Measurements from ENCODE around the gene MCF2L. TPM values are rescaled to one million over a fixed set of nuclear protein-coding genes. Genes with fewer than 3 reads are reported as not detected.

MCF2L gene
- total and polyA plus RNA-seq, 10 of the 15 experiments (the other 5 are each of a cell fraction or from before 2014, with no cell fraction given) = 0.06 to 1.1 (median 0.21) TPM; not detected in 2

DNA sequence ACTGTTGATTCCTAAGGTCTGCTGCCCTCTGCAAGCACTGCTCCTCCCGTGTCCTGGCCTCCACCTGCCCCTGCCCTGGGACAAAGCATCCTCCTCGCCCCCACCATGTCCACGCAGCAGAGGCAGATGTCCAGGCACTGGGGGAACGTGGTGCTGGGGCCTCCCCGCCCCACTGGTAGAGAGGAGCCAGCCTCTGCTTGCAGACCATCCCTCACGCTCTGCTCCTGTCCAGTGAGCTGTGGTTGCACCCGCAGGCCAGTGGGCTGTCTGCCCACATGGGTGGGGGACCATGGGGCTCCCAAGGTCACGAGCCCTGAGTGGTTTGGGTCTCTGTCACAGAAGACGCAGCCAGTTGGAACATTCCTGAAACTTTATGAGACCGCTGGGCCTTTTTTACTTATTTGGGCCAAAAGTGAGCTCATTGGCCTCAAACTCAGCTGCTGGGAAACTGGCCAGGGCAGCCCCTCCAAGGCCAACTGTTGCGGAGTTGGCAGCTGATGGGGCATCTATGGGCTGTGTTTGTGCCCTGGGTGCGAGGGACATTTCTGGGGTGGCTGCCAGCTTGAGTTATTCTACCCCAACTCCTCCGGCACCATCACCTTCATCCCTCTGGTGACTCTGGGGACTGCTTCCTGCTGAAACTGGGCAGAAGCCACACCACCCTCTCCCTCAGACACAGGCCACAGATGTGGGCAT is 71.7 kb downstream of the MCF2L start:
- Histone ChIP-seq H4K20me1 (ENCODE audit: control insufficient read depth, insufficient read depth) (no peaks in the 10 kb centered on the region), H3K4me1 (ENCODE audit: control insufficient read depth, insufficient read depth, low read length) (no peaks in the 10 kb centered on the region), H3K27me3 (replicated peaks in 1 of 2; ENCODE audit: control insufficient read depth in 2 of 2, insufficient read depth in 2 of 2, low read length in 1 of 2) (no peaks in the 10 kb centered on the region), H3K4me3 (no peak overlapping the region), H3K9ac (ENCODE audit: control insufficient read depth, insufficient read depth, low read length) (no peak overlapping the region), H3K9me3 (replicated peaks; ENCODE audit: control insufficient read depth, insufficient read depth, low read length) (no peaks in the 10 kb centered on the region), H3K79me2 (ENCODE audit: control insufficient read depth, insufficient read depth, low read length) (no peaks in the 10 kb centered on the region), H3K36me3 (ENCODE audit: control insufficient read depth in 2 of 2, insufficient read depth in 2 of 2, low read length in 1 of 2) (no peaks in the 10 kb centered on the region), H3K4me2 (ENCODE audit: control insufficient read depth, insufficient read depth) (no peak overlapping the region), H3K27ac (ENCODE audit: control insufficient read depth, insufficient read depth) (no peak overlapping the region), H2AFZ (ENCODE audit: control insufficient read depth, low read depth, low read length) (no peak overlapping the region)
- TF ChIP-seq ZNF24 (IDR thresholded peaks at IDR 0.05) (no peak), STAT3 (IDR thresholded peaks at IDR 0.05; ENCODE audit: low read depth, low read length) (no peak), JUNB (IDR thresholded peaks at IDR 0.05) (no peak), ZZZ3 (IDR thresholded peaks at IDR 0.05; ENCODE audit: control insufficient read depth, insufficient read length, low read depth) (no peak), POLR2AphosphoS5 (IDR thresholded peaks at IDR 0.05; ENCODE audit: low read length) (no peak), ZBTB11 (CRISPR knock-in tag; IDR thresholded peaks at IDR 0.05) (no peak), POLR2AphosphoS2 (IDR thresholded peaks at IDR 0.05; ENCODE audit: low read depth, low read length) (no peak), HDAC6 (IDR thresholded peaks at IDR 0.05; ENCODE audit: unreplicated experiment) (no peak), IKZF2 (IDR thresholded peaks at IDR 0.05) (no peak), NR2F1 (conservative IDR thresholded peaks at IDR 0.05) (no peak)
- TF ChIP-seq, protein P1, sequence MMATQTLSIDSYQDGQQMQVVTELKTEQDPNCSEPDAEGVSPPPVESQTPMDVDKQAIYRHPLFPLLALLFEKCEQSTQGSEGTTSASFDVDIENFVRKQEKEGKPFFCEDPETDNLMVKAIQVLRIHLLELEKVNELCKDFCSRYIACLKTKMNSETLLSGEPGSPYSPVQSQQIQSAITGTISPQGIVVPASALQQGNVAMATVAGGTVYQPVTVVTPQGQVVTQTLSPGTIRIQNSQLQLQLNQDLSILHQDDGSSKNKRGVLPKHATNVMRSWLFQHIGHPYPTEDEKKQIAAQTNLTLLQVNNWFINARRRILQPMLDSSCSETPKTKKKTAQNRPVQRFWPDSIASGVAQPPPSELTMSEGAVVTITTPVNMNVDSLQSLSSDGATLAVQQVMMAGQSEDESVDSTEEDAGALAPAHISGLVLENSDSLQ (IDR thresholded peaks at IDR 0.05) = no peak
- TF ChIP-seq, protein P2, sequence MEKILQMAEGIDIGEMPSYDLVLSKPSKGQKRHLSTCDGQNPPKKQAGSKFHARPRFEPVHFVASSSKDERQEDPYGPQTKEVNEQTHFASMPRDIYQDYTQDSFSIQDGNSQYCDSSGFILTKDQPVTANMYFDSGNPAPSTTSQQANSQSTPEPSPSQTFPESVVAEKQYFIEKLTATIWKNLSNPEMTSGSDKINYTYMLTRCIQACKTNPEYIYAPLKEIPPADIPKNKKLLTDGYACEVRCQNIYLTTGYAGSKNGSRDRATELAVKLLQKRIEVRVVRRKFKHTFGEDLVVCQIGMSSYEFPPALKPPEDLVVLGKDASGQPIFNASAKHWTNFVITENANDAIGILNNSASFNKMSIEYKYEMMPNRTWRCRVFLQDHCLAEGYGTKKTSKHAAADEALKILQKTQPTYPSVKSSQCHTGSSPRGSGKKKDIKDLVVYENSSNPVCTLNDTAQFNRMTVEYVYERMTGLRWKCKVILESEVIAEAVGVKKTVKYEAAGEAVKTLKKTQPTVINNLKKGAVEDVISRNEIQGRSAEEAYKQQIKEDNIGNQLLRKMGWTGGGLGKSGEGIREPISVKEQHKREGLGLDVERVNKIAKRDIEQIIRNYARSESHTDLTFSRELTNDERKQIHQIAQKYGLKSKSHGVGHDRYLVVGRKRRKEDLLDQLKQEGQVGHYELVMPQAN (conservative IDR thresholded peaks at IDR 0.05) = no peak
- ATAC-seq (no peak), DNase-seq (ENCODE audit: low read depth, low spot score) (no peak), FAIRE-seq (no peak)
- ChIA-PET POLR2A (no interaction called here), CTCF (interaction anchor here (1.1 kb wide), 1 partner anchor 11 kb away, joined by 4 read pairs; no protein-coding TSS in a partner anchor), RAD21 (ENCODE audit: unreplicated experiment) (no interaction called here), SMC1A (ENCODE audit: uncharacterized antibody, unreplicated experiment) (no interaction called here)
- no TSS peak for BruUV-seq (replicated peaks)
- 28% methylated on average over 13 of the region's 13 CpGs for WGBS (ENCODE audit: insufficient coverage, insufficient replicate concordance, low lambda C conversion rate, missing lambda C conversion rate)
- in situ Hi-C loops (cut with MboI) = no loop called here
- intact Hi-C loops (cut with micrococcal nuclease; ENCODE audit: unreplicated experiment) = no loop called here
